Thyroid gland (tissue), 4 donors: ENCODE data around the gene ARMC2.

Experiments used
- CTCF ChIP-seq, 6 experiments: fragments of 200-600 bp in 3 of 6; fragments of 450-650 bp in 3 of 6; sonication (generic) in 3 of 6; IDR thresholded peaks; one replicate each; pipeline ENCODE4 v1.5.1; 2016 to 2019; ENCODE audit warnings: antibody characterized with exemption in 6 of 6, mild to moderate bottlenecking in 2 of 6, inconsistent platforms in 1 of 6, moderate library complexity in 1 of 6
- POLR2A ChIP-seq, 2 donors: fragments of 450-650 bp; IDR thresholded peaks; one replicate each; pipeline ENCODE4 v1.6.1; 2017; ENCODE audit warnings: antibody characterized with exemption in 2 of 2, mild to moderate bottlenecking in 2 of 2, moderate library complexity in 1 of 2

GRCh38 chr6:108945681-108946159 is 97.5 kb downstream of the ARMC2 start:
- no peak for TF ChIP-seq CTCF (IDR thresholded peaks at IDR 0.05)
- peak in 1 of 2 donors; percentile 69 for TF ChIP-seq POLR2A (IDR thresholded peaks at IDR 0.05)
